HG03469 (cell line): Measurements from ENCODE around the gene ACP1.

Experiments
- ATAC-seq: cut with Tn5 transposase; IDR thresholded peaks from one replicate; pipeline ENCODE4 v1.9.1; 2021; ENCODE audit warnings: mild to moderate bottlenecking, moderate library complexity, moderate number of reproducible peaks; ENCODE audit not compliant: unreplicated experiment

ACP1 gene

DNA sequence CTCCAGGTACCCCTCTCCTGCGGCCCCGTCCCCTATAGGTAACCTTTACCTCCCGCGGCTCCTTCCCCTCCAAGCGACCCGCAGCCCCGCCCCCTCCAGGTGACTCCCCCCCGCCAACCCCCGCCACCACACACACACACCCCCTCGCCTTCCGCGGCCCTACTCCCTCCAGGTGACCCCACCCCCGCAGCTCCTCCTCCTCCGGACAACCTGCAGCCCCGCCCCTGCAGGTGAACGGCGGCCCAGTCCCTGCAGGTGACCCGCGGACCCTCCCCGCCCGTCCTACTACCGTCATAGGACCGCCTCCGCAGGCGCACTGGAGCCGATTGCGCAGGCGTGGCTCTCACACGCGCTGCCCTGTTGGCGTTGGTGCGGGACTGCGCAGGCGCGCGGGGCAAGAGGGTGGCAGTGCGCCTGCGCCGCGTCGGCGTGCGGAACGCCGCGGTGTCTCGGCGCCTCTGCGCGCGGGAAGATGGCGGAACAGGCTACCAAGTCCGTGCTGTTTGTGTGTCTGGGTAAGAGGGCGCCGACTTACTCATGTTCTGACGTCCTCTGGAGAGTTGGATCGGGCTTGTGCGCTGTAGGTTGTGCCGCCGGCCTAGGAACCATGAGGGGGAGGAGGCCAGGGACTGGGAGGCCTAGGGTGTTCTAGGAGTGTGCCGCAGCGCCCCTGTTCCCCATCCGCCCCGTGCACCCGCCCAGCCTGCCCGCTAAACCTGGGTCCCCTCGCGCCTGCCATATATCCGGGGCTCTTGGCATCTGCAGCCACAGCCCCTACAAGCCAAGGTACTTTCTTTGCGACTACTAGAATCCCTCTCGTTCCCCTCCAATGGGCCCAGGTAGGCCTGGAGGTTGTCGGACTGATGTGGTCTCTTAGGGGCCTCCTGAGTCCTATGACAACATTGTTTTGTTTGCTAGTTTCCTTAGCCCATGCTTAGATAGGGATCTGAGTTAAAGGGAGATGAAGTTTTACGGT lies at the start of gene ACP1:
ACP1 (plus strand) TSS at position 455 of the 976 bp plus-strand sequence; CDS start at position 473, 18 bp downstream.
- ATAC-seq, result peak; percentile 94

- ATAC-seq, result no peak
Observed at GRCh38 chr2:216068-216467, 48.7 kb upstream of the ACP1 start.

- ATAC-seq, result no peak
Observed at GRCh38 chr2:223451-223850, 41.3 kb upstream of the ACP1 start.

DNA sequence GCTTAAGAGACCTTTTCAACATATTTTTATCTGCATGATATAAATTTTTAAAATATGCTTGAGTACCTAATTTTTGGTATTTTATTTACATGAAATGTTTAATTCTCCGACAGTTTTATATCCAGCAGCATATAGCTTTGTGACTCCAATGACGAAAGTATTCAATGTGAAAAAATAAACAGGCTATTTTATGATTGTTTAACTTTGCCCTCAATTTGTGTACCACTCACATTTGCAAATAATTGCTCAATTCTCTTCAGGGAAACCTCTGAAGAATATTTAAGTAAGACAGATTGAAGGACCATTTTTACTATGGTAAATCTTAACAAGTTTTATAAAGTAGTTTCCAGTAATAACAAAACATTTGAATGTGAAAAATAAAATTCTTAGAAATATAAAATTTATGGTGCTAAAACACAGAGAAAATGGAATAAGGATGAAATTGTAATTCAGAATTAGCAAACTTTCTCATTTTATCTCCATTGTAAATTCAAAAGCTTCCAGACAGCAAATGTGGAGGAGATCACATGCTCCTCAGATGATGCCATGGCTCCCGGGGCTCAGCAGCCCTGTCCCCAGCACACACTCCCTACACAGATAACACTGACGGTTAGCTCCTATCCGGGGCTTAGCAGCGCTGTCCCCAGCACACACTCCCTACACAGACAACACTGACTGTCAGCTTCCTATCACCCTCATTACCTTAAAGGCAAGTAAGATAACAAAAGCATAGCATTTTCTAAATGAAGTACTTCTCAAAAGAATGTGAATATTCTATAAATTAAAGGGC lies 40.6 kb upstream of the ACP1 start:
- no peak for ATAC-seq

GRCh38 chr2:228115-228514 lies 36.6 kb upstream of the ACP1 start:
- ATAC-seq, result no peak

- ATAC-seq, result no peak
Observed at GRCh38 chr2:228518-229278, 36.0 kb upstream of the ACP1 start.

- no peak for ATAC-seq
Observed at GRCh38 chr2:231521-232185, 33.1 kb upstream of the ACP1 start.

- ATAC-seq, result no peak
Observed at GRCh38 chr2:233030-233429, 31.7 kb upstream of the ACP1 start.

DNA sequence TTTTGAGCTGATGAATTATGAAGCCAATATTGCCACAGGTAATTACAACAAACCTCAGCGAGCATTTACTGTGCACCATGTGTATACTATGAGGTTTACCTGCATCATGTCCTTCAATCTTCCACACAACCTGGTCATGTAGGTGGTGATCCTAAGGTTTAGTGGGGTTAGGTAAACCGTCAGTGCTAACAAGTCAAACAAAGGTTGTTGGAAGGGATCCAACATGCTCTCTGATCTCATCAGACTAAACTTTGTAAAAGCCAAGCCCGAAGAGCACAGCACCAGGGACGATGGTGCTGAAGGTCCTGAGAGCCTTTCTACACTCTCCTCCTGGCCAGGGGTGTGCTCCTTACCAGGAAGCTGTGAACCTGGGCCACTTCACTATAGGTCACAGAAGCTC lies 30.3 kb upstream of the ACP1 start:
- ATAC-seq, result no peak

DNA sequence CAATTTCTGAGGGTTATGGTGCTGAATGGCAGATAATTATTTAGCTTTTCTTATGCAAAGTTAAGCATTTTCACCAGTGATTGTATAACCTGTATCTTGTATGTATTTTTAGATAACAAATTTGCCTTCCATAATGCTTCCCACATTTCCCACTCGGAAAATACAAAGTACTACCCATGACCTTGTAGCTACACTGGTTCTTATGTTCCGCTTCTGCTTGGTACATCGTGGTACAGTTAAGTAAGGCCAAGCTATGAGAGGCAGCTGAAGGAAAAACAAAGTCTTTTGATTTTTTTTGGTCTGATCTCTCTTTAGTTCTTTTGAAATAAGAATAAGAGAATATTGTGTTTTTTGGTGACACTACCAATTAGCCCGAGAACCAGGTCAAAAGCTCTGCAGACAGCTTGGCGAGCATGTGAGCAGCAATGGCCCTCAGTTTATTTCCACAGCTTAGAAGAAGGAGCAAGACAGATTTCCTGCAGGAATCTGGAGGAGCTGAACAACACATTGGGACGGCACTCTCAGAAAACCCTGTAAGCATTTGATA lies 27.7 kb upstream of the ACP1 start:
- ATAC-seq, result no peak

DNA sequence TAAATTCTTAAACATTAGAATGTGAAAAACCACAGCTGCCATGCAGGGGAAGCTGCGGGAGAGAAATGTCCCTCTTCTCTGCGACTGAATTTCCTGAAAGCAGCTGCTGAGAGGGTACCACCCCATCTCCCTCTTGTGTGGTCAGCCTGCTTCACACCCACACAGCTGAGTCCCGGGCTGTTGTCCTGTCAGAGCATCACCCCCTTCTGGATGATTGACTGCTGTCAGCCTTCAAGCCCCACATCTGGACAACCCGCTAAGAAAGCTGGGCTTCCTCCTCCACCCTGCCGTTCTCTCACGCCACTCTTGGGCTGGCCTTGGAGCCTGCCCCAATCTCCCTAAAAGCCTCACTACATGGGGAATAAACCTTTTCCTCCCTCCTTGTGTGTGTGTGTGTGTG lies 26.9 kb upstream of the ACP1 start:
- no peak for ATAC-seq

- no peak for ATAC-seq
Observed at GRCh38 chr2:238431-238830, 26.3 kb upstream of the ACP1 start.

DNA sequence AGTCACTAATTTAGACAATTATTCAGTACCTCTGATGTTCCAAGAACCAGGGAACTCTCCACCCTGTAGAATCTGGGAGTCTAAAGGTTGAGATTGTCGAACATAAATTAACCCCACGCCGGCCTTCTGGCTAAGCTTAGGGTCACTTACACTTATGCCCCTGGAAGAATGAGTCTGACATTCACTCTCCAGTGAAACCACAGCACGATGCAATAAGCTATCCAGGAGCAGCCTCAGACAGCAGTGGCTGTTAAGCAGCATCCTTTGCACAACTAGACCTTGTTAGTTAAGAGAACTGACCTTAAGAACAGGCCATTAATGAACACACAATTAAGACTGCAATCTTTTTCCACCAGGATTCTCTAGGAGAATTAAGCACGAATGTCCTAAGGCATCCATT lies 25.9 kb upstream of the ACP1 start:
- no peak for ATAC-seq

- no peak for ATAC-seq
Observed at GRCh38 chr2:244547-244946, 20.2 kb upstream of the ACP1 start.

DNA sequence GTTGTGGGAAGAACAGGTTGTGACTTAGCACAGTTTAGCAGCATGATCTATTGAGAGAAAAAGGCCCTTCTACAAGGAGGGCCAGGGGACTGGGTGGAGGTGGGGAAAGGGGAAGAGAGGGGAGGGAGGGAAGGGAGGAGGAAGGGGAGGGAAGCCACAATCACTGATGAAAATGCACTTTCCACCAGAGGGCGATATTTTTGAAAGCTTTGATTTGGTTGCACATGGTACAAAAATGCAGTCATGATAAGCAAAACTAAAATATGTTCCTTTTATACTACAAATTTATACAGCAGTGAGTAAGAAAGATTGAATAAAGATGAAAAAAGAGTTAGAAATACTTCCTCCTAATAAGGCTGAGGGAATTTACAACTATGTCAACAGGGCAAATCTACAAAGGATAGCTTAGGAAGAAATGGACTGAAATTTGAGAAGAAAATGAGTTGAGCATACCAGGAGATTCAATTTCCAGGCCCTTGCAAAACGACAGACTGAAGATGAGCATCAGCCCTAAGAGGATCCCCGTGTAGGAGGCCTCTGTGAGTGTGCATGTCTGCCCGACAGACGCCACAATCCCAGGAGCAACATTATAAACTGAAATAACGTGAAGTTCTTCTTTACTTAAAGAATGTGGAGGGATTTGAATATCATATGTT lies 18.1 kb upstream of the ACP1 start:
- ATAC-seq, result no peak

GRCh38 chr2:248724-249123 lies 16.0 kb upstream of the ACP1 start:
- ATAC-seq, result no peak

GRCh38 chr2:249538-250042 lies 15.2 kb upstream of the ACP1 start:
- ATAC-seq, result no peak

DNA sequence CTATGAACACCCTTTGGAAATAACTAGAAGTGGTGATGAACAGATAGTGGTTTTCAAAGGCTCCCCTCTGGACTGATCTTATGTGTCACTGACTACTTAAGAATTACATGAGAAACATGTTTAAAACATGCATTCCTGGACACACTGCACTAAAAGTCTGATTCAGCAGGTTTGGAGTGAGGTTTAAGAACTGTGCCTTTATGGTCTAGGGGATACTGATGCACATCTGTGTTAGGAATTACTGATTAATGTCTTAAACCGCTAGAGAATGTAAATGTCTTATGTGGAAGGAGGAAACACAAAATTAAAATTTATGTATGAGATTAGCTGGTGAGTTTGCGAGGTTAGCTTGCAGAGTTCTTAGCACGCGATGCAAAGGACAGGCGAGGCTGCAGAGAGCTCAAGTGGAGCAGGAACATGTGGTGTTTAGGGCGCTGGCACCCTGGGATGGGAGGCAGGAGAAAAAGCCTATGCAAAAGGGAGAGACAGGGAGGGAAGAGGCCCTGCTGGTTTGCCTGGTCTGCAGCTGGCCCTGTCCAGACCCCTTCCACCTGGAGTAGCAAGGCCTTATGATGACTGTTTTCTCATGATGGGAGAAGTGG lies 12.6 kb upstream of the ACP1 start:
- no peak for ATAC-seq

DNA sequence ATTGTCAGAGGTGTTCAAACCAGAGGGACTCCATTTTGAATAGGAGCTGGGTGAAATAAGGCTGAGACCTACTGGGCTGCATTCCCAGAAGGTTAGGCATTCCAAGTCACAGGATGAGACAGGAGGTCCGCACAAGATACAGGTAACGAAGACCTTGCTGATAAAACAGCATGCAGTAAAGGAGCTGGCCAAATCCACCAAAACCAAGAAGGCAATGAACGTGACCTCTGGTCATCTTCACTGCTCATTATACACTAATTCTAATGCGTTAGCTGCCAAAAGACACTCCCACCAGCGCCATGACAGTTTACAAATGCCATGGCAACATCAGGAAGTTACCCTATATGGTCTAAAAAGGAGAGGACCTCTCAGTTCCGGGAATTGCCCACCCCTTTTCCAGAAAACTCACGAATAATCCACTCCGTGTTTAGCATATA lies 11.5 kb upstream of the ACP1 start:
- ATAC-seq, result no peak
